Ovary (tissue), 9 donors: ENCODE data around the gene XPO1. TPM values are rescaled to one million over a fixed set of nuclear protein-coding genes. Genes with fewer than 3 reads are reported as not detected.
"Not testable (repeated sequence)": the region's sequence is repeated elsewhere in the genome, so short reads cannot be mapped to it uniquely, and the experiment has no call there.

Experiments
- DNase-seq, 5 donors: peaks; one replicate each; pipeline ENCODE4 v3.0.0-alpha.2; 2019 to 2020
- H3K27ac ChIP-seq, 2 donors: fragments of 200-600 bp; one replicate each; pipeline versions ENCODE4 v1.5.1 to v1.8.0; 2019 to 2022
- H3K27me3 ChIP-seq: fragments of 200-600 bp; one replicate; pipeline ENCODE4 v1.8.0; 2022
- H3K36me3 ChIP-seq: fragments of 200-600 bp; sonication (generic); one replicate; pipeline ENCODE4 v1.5.1; 2019
- H3K4me1 ChIP-seq: one replicate; pipeline ENCODE4 v1.8.1; 2013; ENCODE audit warnings: mild to moderate bottlenecking, moderate library complexity; ENCODE audit not compliant: insufficient read depth
- H3K4me3 ChIP-seq: fragments of 200-600 bp; sonication (generic); one replicate; pipeline ENCODE4 v1.5.1; 2017
- H3K9me3 ChIP-seq, 2 donors: fragments of 200-600 bp in 1 of 2; sonication (generic) in 1 of 2; one replicate each; pipeline versions ENCODE4 v1.5.1 to v1.8.1; 2013 to 2019; ENCODE audit warnings: mild to moderate bottlenecking in 1 of 2, moderate library complexity in 1 of 2
- EP300 ChIP-seq: sonication (generic); formaldehyde crosslinking; IDR thresholded peaks from one replicate; pipeline ENCODE4 v1.6.1; 2017; ENCODE audit warnings: antibody characterized with exemption
- POLR2A ChIP-seq: fragments of 450-650 bp; IDR thresholded peaks from one replicate; pipeline ENCODE4 v1.6.1; 2017; ENCODE audit warnings: antibody characterized with exemption, mild to moderate bottlenecking, moderate library complexity
- WGBS, 3 donors: extraction: QIAGEN DNeasy Blood & Tissue Kit in 1 of 3; methylation state at CpG; one replicate each; pipeline versions ENCODE4 v1.1.5 to v1.1.7; 2013 to 2017; 5-methylcytosine and 5-hydroxymethylcytosine counted together
- intact Hi-C, 4 donors: fragments of 100-400 bp; cut with DNase I; formaldehyde crosslinking; loops; one replicate each; pipeline versions ENCODE4 v1.11.0 to v1.15.1; 2022 to 2023
- polyA plus RNA-seq, 2 donors: library from polyadenylated mRNA; stranded (reverse); fragments of 200-250 nt in 1 of 2; fragments of 350-450 nt in 1 of 2; fragmentation: Illumina TruSeq in 1 of 2; extraction: RNeasy Lipid Tissue Mini Kit (QIAGEN cat#74804) in 1 of 2; gene quantifications; one replicate each; pipeline ENCODE4 v1.2.3, GENCODE V29; 2013 to 2014
- total RNA-seq, 7 donors: library from RNA; depleted of rRNA in 2 of 7; stranded (reverse); fragments of >200 nt in 2 of 7; fragmentation: NEBNext Ultra II Directional in 3 of 7; extraction: Animal tissue kit (Norgen Biotek cat#: 25700) in 3 of 7; gene quantifications; one replicate each; pipeline versions ENCODE4 v1.1.0 to v1.2.4, GENCODE V29; 2016 to 2023
- TF ChIP-seq, protein P1 (sequence below), 3 donors: fragments of 450-650 bp in 2 of 3; fragments of 200-600 bp in 1 of 3; IDR thresholded peaks; one replicate each; pipeline versions ENCODE4 v1.5.1 to v1.8.0; 2016 to 2022; ENCODE audit warnings: antibody characterized with exemption in 3 of 3, mild to moderate bottlenecking in 1 of 3
- donor health status: DM: no; HTN: no; CAD: no; lungs with moderate emphysema.
- donor health status: DM: no; HTN: no; CAD: no.
- donor health status: Bipolar disorder and iron deficiency.
- donor health status: DM: yes; HTN: yes; CAD: no.
- donor health status: DM: no; HTN: no; CAD: no.
- donor health status: DM: yes; HTN: yes; CAD: no.

The XPO1 gene
- total and polyA plus RNA-seq, 9 donors, result 48.0 to 211 (median 99.4) TPM

DNA sequence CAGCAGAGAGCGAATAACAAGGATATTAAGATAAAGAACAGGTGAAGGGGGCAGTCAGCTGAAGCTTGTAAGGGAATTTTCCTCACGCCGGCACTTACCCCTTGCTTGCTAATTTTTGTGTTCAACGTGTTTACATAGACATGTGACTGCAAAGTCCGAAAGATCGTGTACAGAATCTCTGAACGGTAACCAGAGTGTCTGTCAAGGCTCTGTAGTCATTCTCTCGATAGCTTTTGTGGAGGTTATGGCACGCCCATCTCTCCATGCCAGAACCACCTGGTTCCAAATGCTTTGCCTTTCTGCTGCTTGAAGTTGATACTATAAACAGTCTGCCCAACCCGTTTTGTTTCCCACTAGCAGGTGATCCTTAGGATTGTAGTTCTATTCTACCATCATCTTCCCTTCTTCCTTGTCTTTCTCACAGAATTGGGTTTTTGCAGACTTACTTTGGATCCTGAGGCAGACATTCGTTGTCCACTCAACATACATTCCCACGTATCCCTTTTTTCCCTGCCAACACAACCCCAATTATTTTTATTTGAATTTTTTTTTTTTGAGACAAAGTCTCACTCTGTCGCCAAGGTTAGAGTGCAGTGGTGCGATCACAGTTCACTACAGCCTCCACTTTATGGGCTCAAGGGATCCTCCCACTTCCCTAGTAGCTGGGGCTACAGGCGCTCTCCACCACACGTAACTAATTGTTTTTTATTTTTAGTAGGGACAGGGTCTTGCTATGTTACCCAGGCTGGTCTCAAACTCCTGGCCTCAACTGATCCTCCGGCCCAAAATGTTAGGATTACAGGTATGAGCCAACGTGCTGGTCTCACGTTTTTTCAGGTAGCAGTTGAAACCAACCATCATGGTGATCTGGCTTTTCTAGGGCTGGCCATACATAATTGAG, 66.0 kb downstream of the XPO1 start:
- H3K9me3 ChIP-seq, result no peaks in the 10 kb centered on the region
- TF ChIP-seq, protein P1, sequence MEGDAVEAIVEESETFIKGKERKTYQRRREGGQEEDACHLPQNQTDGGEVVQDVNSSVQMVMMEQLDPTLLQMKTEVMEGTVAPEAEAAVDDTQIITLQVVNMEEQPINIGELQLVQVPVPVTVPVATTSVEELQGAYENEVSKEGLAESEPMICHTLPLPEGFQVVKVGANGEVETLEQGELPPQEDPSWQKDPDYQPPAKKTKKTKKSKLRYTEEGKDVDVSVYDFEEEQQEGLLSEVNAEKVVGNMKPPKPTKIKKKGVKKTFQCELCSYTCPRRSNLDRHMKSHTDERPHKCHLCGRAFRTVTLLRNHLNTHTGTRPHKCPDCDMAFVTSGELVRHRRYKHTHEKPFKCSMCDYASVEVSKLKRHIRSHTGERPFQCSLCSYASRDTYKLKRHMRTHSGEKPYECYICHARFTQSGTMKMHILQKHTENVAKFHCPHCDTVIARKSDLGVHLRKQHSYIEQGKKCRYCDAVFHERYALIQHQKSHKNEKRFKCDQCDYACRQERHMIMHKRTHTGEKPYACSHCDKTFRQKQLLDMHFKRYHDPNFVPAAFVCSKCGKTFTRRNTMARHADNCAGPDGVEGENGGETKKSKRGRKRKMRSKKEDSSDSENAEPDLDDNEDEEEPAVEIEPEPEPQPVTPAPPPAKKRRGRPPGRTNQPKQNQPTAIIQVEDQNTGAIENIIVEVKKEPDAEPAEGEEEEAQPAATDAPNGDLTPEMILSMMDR (IDR thresholded peaks at IDR 0.05), result no peak
- TF ChIP-seq EP300 (no peak), POLR2A (no peak)
- no peaks in the 10 kb centered on the region for H3K27me3 ChIP-seq
- peak overlapping the region; percentile 57 for H3K4me3 ChIP-seq
- WGBS, 3 donors, result 29 to 34% (median 33%) methylated on average over 19 of the region's 19 CpGs
- no peak for DNase-seq
- intact Hi-C loops, result loop anchor here in 3 of 4 donors (5.0 to 10.0 kb wide), 3 partner anchors 63 to 283 kb away; partner anchors contain the start of gene XPO1 (in 3 of the 3)
- no peaks in the 10 kb centered on the region for H3K36me3 ChIP-seq
- H3K27ac ChIP-seq, result peak overlapping the region; percentile 97
- peaks cover 11% of the 10 kb centered on the region for H3K4me1 ChIP-seq

DNA sequence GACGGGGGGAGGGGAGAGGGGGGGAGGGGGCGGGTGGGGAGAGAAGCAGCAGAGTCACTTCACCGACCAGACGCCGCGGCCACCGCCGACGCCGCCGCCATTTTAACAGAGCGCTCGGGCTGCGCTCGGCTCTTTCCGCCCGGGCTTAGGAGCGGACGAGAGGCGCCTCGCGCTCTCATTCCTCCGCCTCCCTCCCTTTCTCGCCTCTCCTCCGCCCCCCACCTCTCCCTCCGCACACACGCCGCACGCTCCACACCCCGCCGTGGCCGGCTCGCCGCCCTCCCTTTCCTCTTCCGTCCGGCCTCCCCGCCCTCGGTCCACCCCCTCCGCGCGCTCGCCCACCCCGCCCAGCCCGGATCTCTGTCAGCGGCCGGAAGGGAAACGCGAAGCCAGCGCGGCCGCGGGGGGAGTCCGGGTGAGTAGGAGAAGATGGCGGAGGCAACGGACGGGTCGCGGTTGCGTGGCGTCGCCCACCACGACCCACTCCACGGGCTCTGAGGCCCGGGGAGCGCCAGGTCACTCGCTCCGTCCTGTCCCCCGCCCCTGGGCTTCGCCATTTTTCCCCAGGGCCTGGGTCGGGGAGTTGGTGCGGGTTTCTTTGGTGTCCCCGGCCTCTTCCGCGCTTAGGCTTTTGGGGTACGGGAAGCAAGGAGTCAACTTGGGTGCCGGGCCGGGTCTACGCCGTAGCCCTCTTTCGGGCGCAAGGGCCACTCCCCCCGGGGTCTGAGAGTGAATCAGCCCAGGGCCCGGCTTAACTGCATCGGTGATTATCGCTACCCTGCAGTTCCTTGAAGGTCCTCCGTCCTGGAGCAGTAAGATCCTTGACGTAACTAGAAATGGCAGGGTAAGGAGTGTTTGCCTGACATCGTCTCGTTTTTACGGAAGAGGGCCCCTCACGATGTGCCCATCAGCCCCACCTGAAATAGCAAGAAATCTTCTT, 66.9 kb downstream of the XPO1 start, which contains the start of gene USP34:
Gene USP34, minus strand, starts transcription at position 123 of the 940 bp plus-strand sequence. CDS start 395 bp downstream, outside the sequence.
- DNase-seq, result peak; percentile 93 to 95 (median 93)
- intact Hi-C loops, result loop anchor here in 3 of 4 donors (5.0 to 10.0 kb wide), 3 partner anchors 64 to 284 kb away; partner anchors contain the start of gene XPO1 (in 3 of the 3)
- H3K27me3 ChIP-seq, result no peaks in the 10 kb centered on the region
- H3K4me1 ChIP-seq, result peaks cover 11% of the 10 kb centered on the region
- H3K27ac ChIP-seq, result peak within 1 kb of the TSS; percentile 97
- H3K9me3 ChIP-seq, result no peaks in the 10 kb centered on the region
- 0 to 1% (median 0%) methylated on average over 75 to 90 of the region's 91 CpGs for WGBS, 3 donors
- no peaks in the 10 kb centered on the region for H3K36me3 ChIP-seq
- TF ChIP-seq EP300, result no peak
- TF ChIP-seq POLR2A, result peak; percentile 88
- peak within 1 kb of the TSS; percentile 57 for H3K4me3 ChIP-seq

DNA sequence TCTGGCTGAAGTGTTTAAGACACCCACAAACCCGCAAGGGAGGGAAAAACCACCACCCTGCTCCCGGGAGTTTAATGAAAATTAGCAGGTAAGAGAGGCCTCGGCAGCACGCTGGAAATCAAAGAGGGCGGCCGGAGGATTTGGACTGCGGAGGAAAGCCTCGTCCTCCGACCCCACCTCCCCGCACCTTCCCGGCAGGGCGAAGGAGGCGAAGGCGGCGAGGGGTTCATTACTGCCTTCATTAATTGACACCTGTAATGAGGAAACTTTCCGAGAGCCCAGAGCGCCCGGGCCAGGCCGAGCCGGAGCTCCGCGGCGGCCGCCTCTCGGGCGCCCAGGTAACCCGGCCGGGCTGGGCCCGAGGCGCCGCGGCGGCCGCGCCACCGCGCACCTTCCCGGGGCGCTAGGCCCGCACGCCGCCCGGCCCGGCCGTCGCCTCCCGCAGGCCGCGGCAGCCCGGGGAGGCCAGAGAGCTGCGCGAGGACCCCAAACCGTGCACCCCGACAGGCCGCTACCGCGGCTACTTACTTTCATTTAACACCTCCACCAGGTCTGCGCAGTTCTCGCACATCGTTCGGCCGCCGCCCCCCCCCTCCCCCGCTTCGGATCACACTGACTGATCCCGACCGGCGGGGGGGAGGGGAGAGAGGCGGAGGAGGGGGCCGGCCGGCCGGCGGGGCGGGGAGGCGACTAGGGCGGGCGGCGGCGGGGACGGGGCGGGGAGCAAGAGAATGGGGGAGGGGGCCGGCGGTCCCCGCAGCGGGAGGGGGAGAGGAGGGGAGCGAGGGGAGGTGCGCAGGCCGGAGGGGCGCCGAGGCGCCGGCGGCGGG, 67.8 kb downstream of the XPO1 start:
- peak; percentile 85 to 91 (median 89) for DNase-seq
- Histone ChIP-seq H3K4me3 (peak overlapping the region; percentile 57), H3K4me1 (peaks cover 15% of the 10 kb centered on the region), H3K36me3 (no peaks in the 10 kb centered on the region), H3K27me3 (no peaks in the 10 kb centered on the region), H3K27ac (peak overlapping the region; percentile 97), H3K9me3 (no peaks in the 10 kb centered on the region)
- intact Hi-C loops, result loop anchor here in 3 of 4 donors (5.0 to 10.0 kb wide), 3 partner anchors 64 to 284 kb away; partner anchors contain the start of gene XPO1 (in 3 of the 3)
- TF ChIP-seq POLR2A, result no peak
- TF ChIP-seq EP300, result no peak
- TF ChIP-seq, protein P1 (IDR thresholded peaks at IDR 0.05), result no peak
- 0 to 1% (median 1%) methylated on average over 46 to 89 of the region's 94 CpGs for WGBS, 3 donors

DNA sequence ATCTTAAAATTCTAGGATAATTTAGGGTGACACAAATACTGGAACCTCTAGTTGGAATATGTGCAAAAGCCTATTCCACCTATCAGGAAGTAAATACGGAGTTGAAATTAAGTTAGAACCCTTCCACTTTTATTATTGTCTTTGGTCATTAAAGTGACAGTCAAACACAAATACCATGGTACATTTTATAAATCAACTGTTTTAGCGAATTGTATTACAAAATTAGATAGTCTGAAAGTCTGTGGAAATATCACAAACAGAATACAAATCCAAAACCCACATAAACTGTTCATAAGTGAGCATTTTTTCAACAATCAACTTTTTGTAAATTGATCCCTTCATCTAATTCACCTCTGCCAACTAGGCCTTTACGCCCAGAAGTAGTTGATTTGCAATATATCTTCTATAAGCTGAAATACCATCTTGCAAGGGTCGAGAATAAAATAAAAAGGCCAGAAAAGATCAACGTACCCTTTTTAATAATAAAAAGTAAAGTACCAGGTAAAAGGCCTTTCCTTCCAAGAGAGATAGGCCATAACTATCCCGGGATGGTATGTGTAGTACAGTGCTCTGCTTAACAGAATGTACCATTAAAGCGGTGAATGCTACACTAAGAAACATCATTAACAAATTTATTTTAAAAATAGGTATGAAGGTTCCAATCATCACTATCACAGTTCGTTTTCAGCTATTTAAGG, 68.6 kb downstream of the XPO1 start:
- Histone ChIP-seq H3K9me3 (no peaks in the 10 kb centered on the region), H3K36me3 (no peaks in the 10 kb centered on the region), H3K27ac (peak overlapping the region; percentile 97), H3K27me3 (no peaks in the 10 kb centered on the region), H3K4me1 (peaks cover 13% of the 10 kb centered on the region), H3K4me3 (peak overlapping the region; percentile 57)
- 3 to 6% (median 4%) methylated on average over 8 of the region's 8 CpGs for WGBS, 3 donors
- TF ChIP-seq EP300 (no peak), POLR2A (no peak)
- TF ChIP-seq, protein P1 (IDR thresholded peaks at IDR 0.05), result no peak
- intact Hi-C loops, result loop anchor here in 3 of 4 donors (5.0 to 10.0 kb wide), 3 partner anchors 65 to 285 kb away; partner anchors contain the start of gene XPO1 (in 3 of the 3)
- DNase-seq, result no peak

DNA sequence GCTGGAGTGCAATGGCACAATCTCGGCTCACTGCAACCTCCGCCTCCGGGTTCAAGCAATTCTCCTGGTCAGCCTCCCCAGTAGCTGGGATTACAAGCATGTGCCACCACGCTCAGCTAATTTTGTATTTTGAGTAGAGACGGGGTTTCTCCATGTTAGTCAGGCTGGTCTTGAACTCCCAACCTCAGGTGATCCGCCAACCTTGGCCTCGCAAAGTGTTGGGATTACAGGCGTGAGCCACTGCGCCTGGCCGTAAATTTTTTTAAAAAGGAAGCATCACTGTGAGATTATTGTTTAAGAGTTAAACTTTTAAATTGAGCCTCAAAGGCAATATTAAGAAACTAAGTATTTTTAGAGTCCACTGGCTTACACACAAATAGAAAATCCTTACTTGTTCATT, 69.9 kb downstream of the XPO1 start:
- H3K9me3 ChIP-seq, H3K27me3 ChIP-seq, H3K36me3 ChIP-seq, H3K27ac ChIP-seq, H3K4me3 ChIP-seq, DNase-seq, intact Hi-C loops: not testable (repeated sequence)
- 91 to 94% (median 93%) methylated on average over 10 of the region's 10 CpGs for WGBS, 3 donors
- H3K4me1 ChIP-seq, result peaks cover 14% of the 10 kb centered on the region
